SU-DHL-6 (cell line): ENCODE data around the gene DPM1.

Experiments used
- EZH2phosphoT487 ChIP-seq: fragments of 200-600 bp; sonication (generic), shearing (Covaris generic); conservative IDR thresholded peaks from 2 replicates; pipeline ENCODE4 v1.6.1; 2018; ENCODE audit warnings: mild to moderate bottlenecking, antibody characterized with exemption, low read length, moderate library complexity, mixed read lengths
- TF ChIP-seq, protein P1 (sequence below): fragments of 200-600 bp; sonication (generic); IDR thresholded peaks from one replicate; pipeline ENCODE4 v1.5.1; 2017; ENCODE audit warnings: antibody characterized with exemption, mild to moderate bottlenecking, low read length, moderate library complexity; ENCODE audit not compliant: insufficient read depth, poor library complexity, severe bottlenecking

DNA sequence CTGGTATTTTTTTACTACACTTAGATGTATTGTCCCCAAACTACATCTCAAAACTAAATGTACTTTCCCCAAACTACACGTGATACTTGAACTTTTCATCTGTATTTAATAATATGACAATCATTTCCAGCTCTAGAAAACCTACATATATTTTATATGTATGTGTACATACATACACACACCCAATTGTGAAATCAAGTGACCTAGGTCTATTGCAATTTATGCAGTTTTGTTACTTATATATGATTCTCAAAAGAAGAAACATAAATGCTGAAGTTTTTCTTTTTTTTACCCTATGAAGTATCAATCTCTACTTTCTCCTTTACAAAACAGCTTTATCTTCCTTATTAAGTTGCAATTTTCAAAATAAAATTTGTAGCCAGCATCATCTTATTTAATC lies 31.8 kb downstream of the DPM1 start:
- TF ChIP-seq, protein P1, sequence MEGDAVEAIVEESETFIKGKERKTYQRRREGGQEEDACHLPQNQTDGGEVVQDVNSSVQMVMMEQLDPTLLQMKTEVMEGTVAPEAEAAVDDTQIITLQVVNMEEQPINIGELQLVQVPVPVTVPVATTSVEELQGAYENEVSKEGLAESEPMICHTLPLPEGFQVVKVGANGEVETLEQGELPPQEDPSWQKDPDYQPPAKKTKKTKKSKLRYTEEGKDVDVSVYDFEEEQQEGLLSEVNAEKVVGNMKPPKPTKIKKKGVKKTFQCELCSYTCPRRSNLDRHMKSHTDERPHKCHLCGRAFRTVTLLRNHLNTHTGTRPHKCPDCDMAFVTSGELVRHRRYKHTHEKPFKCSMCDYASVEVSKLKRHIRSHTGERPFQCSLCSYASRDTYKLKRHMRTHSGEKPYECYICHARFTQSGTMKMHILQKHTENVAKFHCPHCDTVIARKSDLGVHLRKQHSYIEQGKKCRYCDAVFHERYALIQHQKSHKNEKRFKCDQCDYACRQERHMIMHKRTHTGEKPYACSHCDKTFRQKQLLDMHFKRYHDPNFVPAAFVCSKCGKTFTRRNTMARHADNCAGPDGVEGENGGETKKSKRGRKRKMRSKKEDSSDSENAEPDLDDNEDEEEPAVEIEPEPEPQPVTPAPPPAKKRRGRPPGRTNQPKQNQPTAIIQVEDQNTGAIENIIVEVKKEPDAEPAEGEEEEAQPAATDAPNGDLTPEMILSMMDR = no peak
- TF ChIP-seq EZH2phosphoT487 = no peak
